Measurements from ENCODE around the gene TRPV4.

Gene TRPV4

GRCh38 chr12:109762673-109763191 lies 70.5 kb downstream of the TRPV4 start:
- Histone ChIP-seq H3K27ac (ENCODE audit: low read length) (no peak overlapping the region), H3K9ac (ENCODE audit: low read depth, low read length) (no peak overlapping the region), H3K36me3 (ENCODE audit: insufficient read depth, low read depth, low read length) (no peaks in the 10 kb centered on the region), H3K9me3 (ENCODE audit: insufficient read depth, low read depth, low read length) (no peaks in the 10 kb centered on the region), H3K4me3 (ENCODE audit: low read length) (no peak overlapping the region), H3K27me3 (ENCODE audit: insufficient read depth, low read length) (no peaks in the 10 kb centered on the region), H3K4me1 (ENCODE audit: insufficient read depth, low read length) (no peaks in the 10 kb centered on the region)

DNA sequence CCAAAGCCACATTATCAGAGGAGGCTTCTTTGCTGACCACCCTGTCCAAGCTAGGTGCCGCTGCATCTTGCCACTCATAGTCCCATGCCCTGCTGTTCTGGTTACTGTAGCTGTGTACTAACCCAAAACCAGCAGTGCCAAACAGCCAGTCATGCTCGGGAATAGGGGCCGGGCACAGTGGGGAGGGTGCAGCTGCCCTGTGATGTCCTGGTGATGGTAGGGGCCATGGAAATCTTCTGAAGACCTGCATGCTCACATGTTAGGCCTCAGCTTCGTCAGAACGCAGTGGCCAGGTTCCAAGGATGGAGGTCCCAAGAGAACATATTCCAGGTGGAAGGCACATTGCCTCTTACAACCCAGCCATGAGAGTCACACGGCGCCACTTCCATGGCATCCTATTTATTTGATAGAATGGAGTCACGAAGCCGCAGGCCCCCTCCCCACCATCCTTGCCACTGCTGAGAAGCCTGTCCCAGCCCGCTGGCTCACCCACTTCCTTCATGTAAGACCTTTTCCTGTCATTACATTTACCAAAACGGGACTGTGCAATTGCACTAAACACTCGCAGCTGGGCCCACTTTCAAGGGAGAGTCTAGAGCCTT lies 71.0 kb downstream of the TRPV4 start:
- H3K9me3 ChIP-seq (ENCODE audit: insufficient read depth, low read depth, low read length): no peaks in the 10 kb centered on the region
- no peak overlapping the region for H3K9ac ChIP-seq (ENCODE audit: low read depth, low read length)
- H3K4me1 ChIP-seq (ENCODE audit: insufficient read depth, low read length): no peaks in the 10 kb centered on the region
- H3K4me3 ChIP-seq (ENCODE audit: low read length): no peak overlapping the region
- no peaks in the 10 kb centered on the region for H3K27me3 ChIP-seq (ENCODE audit: insufficient read depth, low read length)
- H3K27ac ChIP-seq (ENCODE audit: low read length): no peak overlapping the region
- H3K36me3 ChIP-seq (ENCODE audit: insufficient read depth, low read depth, low read length): no peaks in the 10 kb centered on the region

GRCh38 chr12:109760930-109761921 lies 72.0 kb downstream of the TRPV4 start:
- Histone ChIP-seq H3K4me1 (ENCODE audit: insufficient read depth, low read length) (no peaks in the 10 kb centered on the region), H3K9me3 (ENCODE audit: insufficient read depth, low read depth, low read length) (no peaks in the 10 kb centered on the region), H3K27ac (ENCODE audit: low read length) (no peak overlapping the region), H3K4me3 (ENCODE audit: low read length) (no peak overlapping the region), H3K36me3 (ENCODE audit: insufficient read depth, low read depth, low read length) (no peaks in the 10 kb centered on the region), H3K27me3 (ENCODE audit: insufficient read depth, low read length) (no peaks in the 10 kb centered on the region), H3K9ac (ENCODE audit: low read depth, low read length) (no peak overlapping the region)

- H3K27me3 ChIP-seq (ENCODE audit: insufficient read depth, low read length): no peaks in the 10 kb centered on the region
- no peaks in the 10 kb centered on the region for H3K36me3 ChIP-seq (ENCODE audit: insufficient read depth, low read depth, low read length)
- H3K4me3 ChIP-seq (ENCODE audit: low read length): no peak overlapping the region
- no peak overlapping the region for H3K27ac ChIP-seq (ENCODE audit: low read length)
- no peak overlapping the region for H3K9ac ChIP-seq (ENCODE audit: low read depth, low read length)
- H3K9me3 ChIP-seq (ENCODE audit: insufficient read depth, low read depth, low read length): no peaks in the 10 kb centered on the region
- H3K4me1 ChIP-seq (ENCODE audit: insufficient read depth, low read length): no peaks in the 10 kb centered on the region
These were observed 72.9 kb downstream of the TRPV4 start for GRCh38 chr12:109760031-109760929.

- no peaks in the 10 kb centered on the region for H3K36me3 ChIP-seq (ENCODE audit: insufficient read depth, low read depth, low read length)
- no peak overlapping the region for H3K9ac ChIP-seq (ENCODE audit: low read depth, low read length)
- no peaks in the 10 kb centered on the region for H3K27me3 ChIP-seq (ENCODE audit: insufficient read depth, low read length)
- H3K4me1 ChIP-seq (ENCODE audit: insufficient read depth, low read length): no peaks in the 10 kb centered on the region
- H3K27ac ChIP-seq (ENCODE audit: low read length): no peak overlapping the region
- H3K4me3 ChIP-seq (ENCODE audit: low read length): no peak overlapping the region
- H3K9me3 ChIP-seq (ENCODE audit: insufficient read depth, low read depth, low read length): no peaks in the 10 kb centered on the region
These were observed 73.6 kb downstream of the TRPV4 start for GRCh38 chr12:109759595-109759994.

DNA sequence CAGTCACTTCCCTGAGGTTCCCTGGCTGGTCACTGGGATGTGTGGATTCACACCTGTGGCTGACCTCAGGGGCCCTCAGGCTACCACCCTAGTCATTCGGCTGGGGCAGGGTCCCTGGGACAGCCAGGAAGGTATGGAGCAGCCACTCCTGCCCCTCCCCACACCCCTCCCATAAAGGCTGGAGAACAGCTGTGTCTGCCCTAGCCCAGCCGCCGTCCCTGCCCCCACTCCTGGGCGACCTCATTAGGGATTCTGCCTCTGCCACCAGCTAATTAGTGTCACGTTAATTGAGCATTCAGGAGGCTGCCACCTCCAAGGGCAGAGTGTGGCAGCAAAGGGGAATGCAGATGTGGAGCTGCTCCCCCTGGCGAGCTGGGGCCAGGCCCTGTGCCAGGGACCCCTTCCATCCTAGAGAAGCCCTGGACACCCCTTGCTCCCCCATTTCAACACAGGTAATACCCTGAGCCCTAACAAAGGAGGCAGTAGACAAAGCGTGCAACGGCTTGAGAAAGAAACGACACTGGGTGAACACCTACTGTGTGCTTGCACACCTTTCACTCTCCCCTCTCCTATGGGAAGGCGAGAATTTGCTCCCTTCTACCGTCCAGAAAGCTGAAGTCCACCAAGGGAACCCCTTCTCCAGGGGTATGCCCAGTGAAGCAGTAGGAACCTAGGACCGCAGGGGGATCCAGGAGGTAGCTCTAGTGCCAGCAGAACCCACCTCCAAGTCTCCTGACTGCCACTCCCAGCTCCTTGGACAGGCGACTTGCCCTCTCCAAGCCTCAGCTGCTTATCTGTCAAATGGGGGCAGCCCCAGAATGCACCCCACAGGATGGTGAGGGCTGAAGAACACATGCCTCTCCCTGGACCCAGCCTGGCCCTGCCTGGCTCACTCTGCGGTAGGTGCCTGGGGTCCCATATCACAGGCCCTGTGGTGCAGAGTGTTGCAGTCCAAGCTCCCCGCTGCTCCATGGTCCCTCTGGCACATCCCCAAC lies 74.5 kb downstream of the TRPV4 start:
- H3K9ac ChIP-seq (ENCODE audit: low read depth, low read length): no peak overlapping the region
- no peaks in the 10 kb centered on the region for H3K36me3 ChIP-seq (ENCODE audit: insufficient read depth, low read depth, low read length)
- no peaks in the 10 kb centered on the region for H3K4me1 ChIP-seq (ENCODE audit: insufficient read depth, low read length)
- H3K27ac ChIP-seq (ENCODE audit: low read length): no peak overlapping the region
- no peak overlapping the region for H3K4me3 ChIP-seq (ENCODE audit: low read length)
- H3K27me3 ChIP-seq (ENCODE audit: insufficient read depth, low read length): no peaks in the 10 kb centered on the region
- no peaks in the 10 kb centered on the region for H3K9me3 ChIP-seq (ENCODE audit: insufficient read depth, low read depth, low read length)

- no peak overlapping the region for H3K9ac ChIP-seq (ENCODE audit: low read depth, low read length)
- H3K27me3 ChIP-seq (ENCODE audit: insufficient read depth, low read length): no peaks in the 10 kb centered on the region
- no peak overlapping the region for H3K4me3 ChIP-seq (ENCODE audit: low read length)
- H3K27ac ChIP-seq (ENCODE audit: low read length): no peak overlapping the region
- no peaks in the 10 kb centered on the region for H3K4me1 ChIP-seq (ENCODE audit: insufficient read depth, low read length)
- H3K36me3 ChIP-seq (ENCODE audit: insufficient read depth, low read depth, low read length): no peaks in the 10 kb centered on the region
- H3K9me3 ChIP-seq (ENCODE audit: insufficient read depth, low read depth, low read length): no peaks in the 10 kb centered on the region
These were observed 75.4 kb downstream of the TRPV4 start for GRCh38 chr12:109757671-109758265.

- H3K9ac ChIP-seq (ENCODE audit: low read depth, low read length): no peak overlapping the region
- H3K27ac ChIP-seq (ENCODE audit: low read length): no peak overlapping the region
- no peaks in the 10 kb centered on the region; the same call in 1 of the 2 replicates for H3K9me3 ChIP-seq (ENCODE audit: insufficient read depth, low read depth, low read length)
- no peaks in the 10 kb centered on the region for H3K4me1 ChIP-seq (ENCODE audit: insufficient read depth, low read length)
- no peaks in the 10 kb centered on the region for H3K27me3 ChIP-seq (ENCODE audit: insufficient read depth, low read length)
- no peak overlapping the region for H3K4me3 ChIP-seq (ENCODE audit: low read length)
- H3K36me3 ChIP-seq (ENCODE audit: insufficient read depth, low read depth, low read length): no peaks in the 10 kb centered on the region
These were observed 76.7 kb downstream of the TRPV4 start for GRCh38 chr12:109756457-109756856.

- Histone ChIP-seq H3K4me1 (ENCODE audit: insufficient read depth, low read length) (no peaks in the 10 kb centered on the region), H3K4me3 (ENCODE audit: low read length) (no peak overlapping the region), H3K9me3 (ENCODE audit: insufficient read depth, low read depth, low read length) (no peaks in the 10 kb centered on the region; the same call in 1 of the 2 replicates), H3K36me3 (ENCODE audit: insufficient read depth, low read depth, low read length) (no peaks in the 10 kb centered on the region), H3K27ac (ENCODE audit: low read length) (no peak overlapping the region), H3K9ac (ENCODE audit: low read depth, low read length) (no peak overlapping the region), H3K27me3 (ENCODE audit: insufficient read depth, low read length) (no peaks in the 10 kb centered on the region)
These were observed 79.2 kb downstream of the TRPV4 start for GRCh38 chr12:109753959-109754358.

- no peak overlapping the region for H3K4me3 ChIP-seq (ENCODE audit: low read length)
- H3K27ac ChIP-seq (ENCODE audit: low read length): no peak overlapping the region
- no peaks in the 10 kb centered on the region for H3K36me3 ChIP-seq (ENCODE audit: insufficient read depth, low read depth, low read length)
- H3K9me3 ChIP-seq (ENCODE audit: insufficient read depth, low read depth, low read length): no peaks in the 10 kb centered on the region; the same call in 1 of the 2 replicates
- H3K27me3 ChIP-seq (ENCODE audit: insufficient read depth, low read length): no peaks in the 10 kb centered on the region
- H3K9ac ChIP-seq (ENCODE audit: low read depth, low read length): no peak overlapping the region
- no peaks in the 10 kb centered on the region for H3K4me1 ChIP-seq (ENCODE audit: insufficient read depth, low read length)
These were observed 80.2 kb downstream of the TRPV4 start for GRCh38 chr12:109753054-109753401.

All from iPS-20b (cell line).